Measurements from ENCODE around the gene RBM19.
A peak's percentile ranks its signal among the peaks of the same experiment; 100 is the strongest.

Gene RBM19

GRCh38 chr12:113879658-113880057, 86.5 kb downstream of the RBM19 start:
- DNase-seq = no peak

DNA sequence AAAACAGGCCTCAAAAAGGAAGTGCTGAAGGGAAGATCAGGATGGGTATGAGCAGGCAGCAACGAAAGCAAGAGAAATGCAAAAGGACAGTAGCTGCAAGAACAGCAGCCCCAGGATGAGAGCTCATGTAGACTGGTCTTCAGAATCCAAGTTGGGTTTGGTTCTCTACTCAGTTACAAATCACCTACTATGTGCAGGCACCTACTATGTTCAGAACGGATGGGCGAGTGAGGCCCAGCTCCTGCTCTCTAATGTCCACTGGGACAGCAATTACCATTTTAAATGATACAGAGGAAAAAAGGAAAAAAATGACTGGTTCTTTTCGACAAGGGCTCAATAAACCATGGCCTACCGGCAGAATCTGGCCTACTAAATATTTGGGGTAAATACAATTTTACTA, 88.5 kb downstream of the RBM19 start:
- DNase-seq = no peak

GRCh38 chr12:113876160-113876559, 90.0 kb downstream of the RBM19 start:
- DNase-seq = no peak

DNA sequence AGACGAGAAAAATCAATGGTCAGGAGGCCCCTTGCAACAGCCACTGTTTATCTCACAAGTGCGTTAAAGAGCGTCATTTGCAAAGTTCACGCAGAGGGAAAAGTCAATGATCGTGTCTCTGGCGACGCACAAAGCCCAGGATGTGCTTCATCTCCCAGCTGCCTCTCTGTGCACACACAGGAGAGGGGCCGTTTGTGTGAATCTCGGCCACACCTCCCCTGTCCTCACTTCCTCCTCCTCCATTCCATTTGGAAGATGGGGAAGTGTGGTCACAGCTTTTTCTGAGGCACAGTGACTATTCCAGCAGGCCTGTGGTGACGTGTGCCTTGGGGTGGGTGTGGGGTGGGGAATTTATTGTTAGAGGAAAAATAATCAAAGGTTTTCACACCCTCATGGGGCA, 90.4 kb downstream of the RBM19 start:
- peak; percentile 67 to 76 (median 68) for DNase-seq

DNA sequence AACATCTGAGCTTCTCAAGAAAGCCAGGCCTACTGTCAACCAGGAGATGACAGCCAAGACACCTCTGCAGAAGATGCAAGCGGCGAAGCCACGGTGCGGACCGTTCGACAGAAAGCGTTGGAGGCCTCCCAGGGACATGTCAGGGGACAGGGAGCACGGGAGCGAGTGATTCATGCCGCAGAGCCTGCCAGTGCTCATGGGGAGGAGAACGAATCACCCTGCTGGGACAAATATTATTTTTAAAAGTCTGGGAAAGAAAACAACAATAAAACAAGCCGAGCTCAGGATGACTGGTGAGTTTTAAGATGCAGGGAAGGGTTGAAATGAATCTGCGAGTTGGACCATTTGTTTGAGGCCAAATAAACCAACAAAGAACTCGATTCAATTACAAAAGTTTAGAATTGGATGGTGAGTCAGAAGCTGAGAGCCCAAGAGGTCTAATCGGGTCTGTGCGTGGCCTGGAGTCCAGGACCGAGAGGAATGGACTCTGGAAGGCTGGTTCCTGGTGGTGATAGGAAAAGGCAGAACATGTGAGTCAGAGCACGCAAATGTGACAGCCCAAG, 91.0 kb downstream of the RBM19 start:
- no peak for DNase-seq

- no peak for DNase-seq
Measured at GRCh38 chr12:113874326-113874725, 91.8 kb downstream of the RBM19 start.

- no peak for DNase-seq
Measured at GRCh38 chr12:113873740-113874139, 92.4 kb downstream of the RBM19 start.

GRCh38 chr12:113870890-113871289, 95.2 kb downstream of the RBM19 start:
- no peak for DNase-seq

GRCh38 chr12:113870035-113870434, 96.1 kb downstream of the RBM19 start:
- DNase-seq = no peak

- DNase-seq = no peak
Measured at GRCh38 chr12:113868365-113868764, 97.8 kb downstream of the RBM19 start.

DNA sequence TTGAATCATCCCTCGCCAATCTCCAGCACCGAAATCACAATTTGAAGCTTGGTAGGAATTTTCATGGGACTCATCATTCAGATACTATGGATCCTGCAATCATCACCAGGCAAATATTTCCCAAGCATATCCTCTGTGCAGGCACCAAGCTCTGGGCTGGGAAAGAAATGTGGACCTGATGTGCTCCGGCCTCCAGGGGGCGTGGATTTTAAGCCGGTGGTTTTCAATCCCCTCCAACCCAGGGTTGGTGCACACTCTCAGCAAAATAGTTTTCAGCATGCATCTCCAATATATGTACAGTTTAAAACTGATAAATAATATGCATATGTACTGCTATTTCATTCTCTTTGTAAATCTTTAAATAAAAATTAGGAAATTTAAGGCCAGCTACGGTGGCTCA, 98.9 kb downstream of the RBM19 start:
- DNase-seq = peak in 1 of 3 donors; percentile 17

- no peak for DNase-seq
Measured at GRCh38 chr12:113866496-113866895, 99.6 kb downstream of the RBM19 start.

GRCh38 chr12:113863455-113863845, 102.7 kb downstream of the RBM19 start:
- no peak for DNase-seq

GRCh38 chr12:113862590-113863454, 103.3 kb downstream of the RBM19 start:
- peak; percentile 65 to 80 (median 75) for DNase-seq

DNA sequence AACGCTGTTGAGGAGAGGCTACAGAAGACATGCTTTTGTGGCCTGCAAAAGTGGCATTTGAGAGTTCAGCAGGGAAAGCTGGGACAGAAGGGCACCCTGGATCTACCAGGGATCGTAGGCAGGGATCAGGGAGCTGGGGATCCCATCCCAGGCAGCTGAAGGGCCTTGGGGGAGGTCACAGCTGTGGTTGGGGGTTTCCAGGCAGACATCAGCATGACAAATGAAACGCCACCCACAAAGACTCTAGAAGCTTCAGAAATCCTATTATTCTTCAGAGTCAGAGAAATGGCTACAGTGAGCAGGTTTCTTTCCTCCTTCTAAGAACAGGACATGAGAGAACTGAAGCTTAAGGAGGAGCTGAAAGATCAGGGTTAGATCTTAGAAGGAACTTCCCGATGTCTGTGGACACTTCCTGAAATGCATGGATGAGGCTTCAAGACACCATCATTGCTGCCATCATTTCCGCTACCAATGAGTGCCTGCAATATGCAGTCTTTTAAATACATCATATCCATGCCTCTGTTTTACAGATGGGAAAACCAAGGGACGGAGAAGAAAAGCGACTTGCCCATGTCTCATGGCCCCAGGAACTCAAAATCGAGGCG, 104.3 kb downstream of the RBM19 start:
- DNase-seq = peak; percentile 77 to 86 (median 80)

- peak; percentile 82 to 85 (median 83) for DNase-seq
Measured at GRCh38 chr12:113860950-113861349, 105.2 kb downstream of the RBM19 start.

DNA sequence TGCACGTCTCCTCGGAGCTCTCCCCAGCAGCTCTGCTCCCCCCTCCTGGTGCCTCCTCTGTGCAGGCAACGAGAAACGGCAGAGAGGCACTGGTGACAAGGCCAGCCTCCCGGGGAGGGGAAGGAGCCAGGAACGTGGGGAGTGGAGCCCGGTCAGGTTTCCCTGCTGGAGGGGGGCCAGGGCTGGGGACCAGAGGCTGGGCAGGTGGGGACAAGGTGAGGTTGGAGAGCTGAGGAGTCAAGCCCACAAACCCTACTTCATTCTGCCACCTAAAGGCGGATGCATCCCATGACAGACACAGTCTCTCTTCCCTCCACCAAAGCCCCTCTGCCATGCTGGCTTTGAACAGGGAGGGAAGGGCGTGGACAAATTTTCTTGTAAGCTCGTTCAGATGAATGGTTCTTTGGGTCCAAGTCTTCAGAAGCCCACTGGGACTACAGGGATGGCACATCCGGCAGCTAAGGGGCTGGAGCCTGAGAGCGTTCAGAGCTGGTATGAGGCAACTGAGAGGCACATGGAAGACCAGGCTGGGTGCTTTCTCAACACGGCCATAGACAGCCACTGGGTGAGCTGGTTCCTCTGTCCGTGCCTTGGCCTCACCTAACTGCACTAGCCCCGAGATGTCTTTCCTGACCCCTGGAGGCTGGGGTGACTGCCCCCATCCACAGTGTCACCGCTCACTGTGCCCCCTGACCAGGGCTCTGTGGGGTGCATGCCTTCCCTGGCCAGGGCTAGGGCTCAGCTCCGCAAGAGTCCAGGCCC, 105.9 kb downstream of the RBM19 start:
- DNase-seq = no peak

DNA sequence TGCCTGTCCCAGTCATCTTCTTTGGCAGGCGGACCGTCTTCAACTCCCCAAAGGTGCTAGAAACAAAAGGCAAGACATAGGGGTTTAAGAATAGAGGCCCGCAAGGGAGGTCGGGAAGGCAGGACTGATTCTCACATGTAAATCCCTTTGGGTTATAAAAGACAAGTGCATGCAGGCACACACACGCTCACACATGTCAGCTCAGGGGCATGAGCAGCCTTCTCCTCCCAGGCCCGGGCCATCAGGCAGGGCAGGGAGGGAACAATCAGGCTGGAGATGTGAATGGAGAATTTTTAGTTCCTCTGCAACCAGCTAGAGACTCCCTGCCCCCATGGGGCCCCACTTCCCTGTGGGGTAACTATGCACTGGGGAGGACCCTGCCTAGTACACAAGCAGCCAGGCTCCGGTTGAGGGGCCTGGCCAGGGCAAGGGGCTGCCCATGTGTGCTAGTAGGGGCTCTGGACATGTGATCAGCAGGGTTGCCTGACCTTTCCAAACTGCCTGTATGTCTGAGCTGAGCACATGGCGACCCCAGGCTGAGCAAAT, 107.2 kb downstream of the RBM19 start:
- no peak for DNase-seq

DNA sequence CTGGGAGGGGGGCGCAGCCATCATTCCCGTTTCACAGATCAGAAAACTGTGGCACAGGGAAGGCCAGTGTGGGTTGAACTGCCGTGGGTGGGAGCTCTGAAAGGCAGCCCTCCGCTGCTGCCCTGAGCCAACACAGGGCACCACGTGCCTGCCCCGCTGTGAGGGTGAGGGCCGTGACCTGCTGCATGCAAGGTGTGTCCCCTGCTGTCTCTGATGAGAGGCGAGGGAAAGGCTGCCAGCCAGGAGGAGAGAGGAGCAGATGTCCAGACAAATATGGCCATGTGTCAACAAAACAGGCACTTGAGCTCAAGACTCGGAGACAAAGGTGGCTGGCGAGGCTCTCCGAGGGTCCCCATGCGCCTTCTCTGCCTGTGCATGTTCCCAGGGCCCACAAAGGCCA, 108.8 kb downstream of the RBM19 start:
- no peak for DNase-seq

DNA sequence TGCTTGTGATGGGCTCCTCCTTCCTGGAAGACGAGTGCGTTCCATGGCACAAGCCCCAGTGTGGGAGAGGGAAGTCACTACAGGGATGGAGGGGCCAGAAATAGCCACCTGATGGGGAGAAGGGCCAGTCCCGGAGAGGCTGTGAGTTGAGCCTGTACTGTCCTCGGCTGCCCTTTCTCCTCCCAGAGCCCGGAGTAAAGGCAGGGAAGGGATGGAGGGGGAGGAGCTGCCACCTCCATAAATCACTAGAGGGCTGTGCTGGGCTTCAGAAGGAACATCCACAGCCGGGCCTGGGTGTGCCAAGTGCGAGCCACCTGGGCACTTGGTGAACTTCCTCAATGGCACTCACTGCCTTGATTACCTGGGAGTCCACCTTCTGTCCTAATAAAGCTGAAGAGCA, 110.1 kb downstream of the RBM19 start:
- DNase-seq = no peak

GRCh38 chr12:113854385-113855142, 111.6 kb downstream of the RBM19 start:
- DNase-seq = no peak

DNA sequence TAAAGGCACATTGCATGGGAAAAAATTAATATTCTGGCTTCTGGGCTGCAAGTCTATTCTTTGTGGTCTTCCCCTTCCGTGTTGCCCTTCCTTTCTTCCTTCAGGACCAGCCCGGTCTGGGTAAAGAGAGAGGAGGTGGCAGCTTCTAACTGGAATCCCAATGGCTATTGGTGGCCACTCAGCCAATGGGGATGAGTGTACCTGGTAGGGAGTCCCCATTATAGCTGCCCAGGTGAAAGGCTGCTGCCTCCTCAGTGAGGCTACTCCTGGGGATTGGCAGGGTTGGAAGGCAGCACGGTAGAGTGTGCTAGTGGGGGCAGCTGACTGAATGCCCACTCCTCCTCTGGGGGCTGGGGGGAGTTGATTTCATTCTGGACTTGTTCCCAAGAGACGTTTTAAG, 112.6 kb downstream of the RBM19 start:
- no peak for DNase-seq
